SK-N-SH treated with all-trans-retinoic acid at 6 μM for 48 hours (cell line): Measurements from ENCODE around the gene THSD4.
A peak's percentile ranks its signal among the peaks of the same experiment; 100 is the strongest.
"Not testable (repeated sequence)": the region's sequence is repeated elsewhere in the genome, so short reads cannot be mapped to it uniquely, and the experiment has no call there.

Experiments used
- ATAC-seq: fragments of 200-7000 bp; cut with Tn5 transposase; 3 replicates; pipeline ENCODE4 v1.9.1; 2020; ENCODE audit warnings: mild to moderate bottlenecking, moderate library complexity
- ARNTL ChIP-seq: fragments of 450-650 bp; formaldehyde crosslinking; IDR thresholded peaks from 2 replicates; pipeline ENCODE4 v1.5.0; 2020; ENCODE audit warnings: low read depth, mild to moderate bottlenecking, moderate library complexity, borderline replicate concordance
- CREB5 ChIP-seq: fragments of 250-450 bp; sonication (Bioruptor Pico); IDR thresholded peaks from 2 replicates; pipeline ENCODE4 v1.5.1; 2020; ENCODE audit warnings: low read depth, mild to moderate bottlenecking, moderate library complexity
- CSDC2 ChIP-seq: fragments of 250-450 bp; sonication (Bioruptor Pico); IDR thresholded peaks from 2 replicates; pipeline ENCODE4 v1.5.0; 2020; ENCODE audit warnings: mild to moderate bottlenecking, moderate library complexity
- GLIS3 ChIP-seq: fragments of 250-450 bp; sonication (Bioruptor Pico); IDR thresholded peaks from 2 replicates; pipeline ENCODE4 v1.5.0; 2020; ENCODE audit warnings: mild to moderate bottlenecking, moderate library complexity
- ISL1 ChIP-seq: fragments of 250-450 bp; sonication (Bioruptor Pico); IDR thresholded peaks from 2 replicates; pipeline ENCODE4 v2.1.2; 2022; ENCODE audit warnings: mild to moderate bottlenecking, moderate library complexity
- OSR1 ChIP-seq: fragments of 250-450 bp; sonication (Bioruptor Pico); IDR thresholded peaks from 2 replicates; pipeline ENCODE4 v1.8.0; 2022; ENCODE audit warnings: moderate library complexity, mild to moderate bottlenecking, inconsistent platforms
- PATZ1 ChIP-seq: fragments of 250-450 bp; sonication (Bioruptor Pico); IDR thresholded peaks from 2 replicates; pipeline ENCODE4 v1.8.0; 2020; ENCODE audit warnings: mild to moderate bottlenecking, moderate library complexity, borderline replicate concordance
- PPARA ChIP-seq: fragments of 250-450 bp; sonication (Bioruptor Pico); IDR thresholded peaks from 2 replicates; pipeline ENCODE4 v1.5.0; 2020; ENCODE audit warnings: mild to moderate bottlenecking, borderline replicate concordance
- RARB ChIP-seq: fragments of 250-450 bp; sonication (Bioruptor Pico); IDR thresholded peaks from 2 replicates; pipeline ENCODE4 v1.8.0; 2021; ENCODE audit warnings: mild to moderate bottlenecking, moderate library complexity
- SNAI2 ChIP-seq: fragments of 250-450 bp; sonication (Bioruptor Pico); IDR thresholded peaks from 2 replicates; pipeline ENCODE4 v1.5.0; 2020; ENCODE audit warnings: mild to moderate bottlenecking, moderate library complexity
- TOX ChIP-seq: fragments of 250-450 bp; sonication (Bioruptor Pico); IDR thresholded peaks from 2 replicates; pipeline ENCODE4 v1.8.0; 2021; ENCODE audit warnings: mild to moderate bottlenecking, moderate library complexity, borderline replicate concordance
- TSHZ2 ChIP-seq: fragments of 250-450 bp; sonication (Bioruptor Pico); IDR thresholded peaks from 2 replicates; pipeline ENCODE4 v1.5.0; 2020; ENCODE audit warnings: mild to moderate bottlenecking, moderate library complexity
- ZC3H10 ChIP-seq: fragments of 250-450 bp; sonication (Bioruptor Pico); IDR thresholded peaks from 2 replicates; pipeline ENCODE4 v1.5.1; 2021; ENCODE audit warnings: mild to moderate bottlenecking, moderate library complexity
- ZFP3 ChIP-seq: fragments of 250-450 bp; sonication (Bioruptor Pico); IDR thresholded peaks from 2 replicates; pipeline ENCODE4 v1.5.0; 2020; ENCODE audit warnings: mild to moderate bottlenecking, moderate library complexity
- ZFP30 ChIP-seq: fragments of 450-650 bp; formaldehyde crosslinking; IDR thresholded peaks from 2 replicates; pipeline ENCODE4 v1.5.0; 2022; ENCODE audit warnings: mild to moderate bottlenecking, moderate library complexity
- ZNF8 ChIP-seq: fragments of 450-650 bp; formaldehyde crosslinking; IDR thresholded peaks from 2 replicates; pipeline ENCODE4 v1.5.0; 2020; ENCODE audit warnings: mild to moderate bottlenecking, moderate library complexity

Gene THSD4

GRCh38 chr15:71372769-71373168, 257.5 kb downstream of the THSD4 start:
- not testable (repeated sequence) for ATAC-seq

GRCh38 chr15:71373917-71374316, 258.6 kb downstream of the THSD4 start:
- TF ChIP-seq ZNF8 (CRISPR knock-in tag): no peak
- no peak for TF ChIP-seq PPARA
- no peak for TF ChIP-seq CSDC2 (CRISPR knock-in tag)
- TF ChIP-seq TSHZ2: no peak
- no peak for TF ChIP-seq ARNTL (CRISPR knock-in tag)
- TF ChIP-seq OSR1: no peak
- TF ChIP-seq CREB5 (CRISPR knock-in tag): no peak
- no peak for TF ChIP-seq ZFP3 (CRISPR knock-in tag)
- TF ChIP-seq, all 23 proteins: peak for 0
- ATAC-seq: no peak

GRCh38 chr15:71374607-71375352, 259.5 kb downstream of the THSD4 start:
- no peak for TF ChIP-seq TOX (CRISPR knock-in tag)
- ATAC-seq: 0 out of 3 replicates have a peak, but pooled peaks have one; percentile 20

GRCh38 chr15:71375934-71376333, 260.7 kb downstream of the THSD4 start:
- ATAC-seq: no peak
- TF ChIP-seq ISL1 (no peak), ZFP3 (CRISPR knock-in tag) (no peak), GLIS3 (CRISPR knock-in tag) (no peak), RARB (no peak), CSDC2 (CRISPR knock-in tag) (no peak), TSHZ2 (no peak)

- ATAC-seq: no peak
Observed at GRCh38 chr15:71379893-71380292, 264.6 kb downstream of the THSD4 start.

GRCh38 chr15:71380345-71380744, 265.1 kb downstream of the THSD4 start:
- no peak for TF ChIP-seq OSR1
- TF ChIP-seq ZNF8 (CRISPR knock-in tag): no peak
- no peak for TF ChIP-seq PPARA
- TF ChIP-seq GLIS3 (CRISPR knock-in tag): no peak
- ATAC-seq: no peak

More at GRCh38 chr15:71379893-71380292, 264.6 kb downstream of the THSD4 start:
- TF ChIP-seq SNAI2 (CRISPR knock-in tag) (no peak), PPARA (no peak)
- TF ChIP-seq, all 23 proteins: peak for 0

- TF ChIP-seq ARNTL (CRISPR knock-in tag) (no peak), ZC3H10 (CRISPR knock-in tag) (no peak), TOX (CRISPR knock-in tag) (no peak), PATZ1 (no peak), ZFP30 (CRISPR knock-in tag) (no peak)
- no peak for ATAC-seq
Observed at GRCh38 chr15:71384501-71384900, 269.2 kb downstream of the THSD4 start.
